H1 (cell line): Measurements from ENCODE around the gene LRRC61. TPM values are rescaled to one million over a fixed set of nuclear protein-coding genes. Genes with fewer than 3 reads are reported as not detected.

ENCODE experiments used
- BRCA1 ChIP-seq: IDR thresholded peaks from 2 replicates; pipeline ENCODE4 v1.6.1; 2012; ENCODE audit warnings: low read depth, low read length, improper control_type of control experiment
- EP300 ChIP-seq, 2 experiments: IDR thresholded peaks; 1 replicate in 1 of 2; 2 replicates in 1 of 2; pipeline ENCODE4 v1.6.1; 2011 to 2012; ENCODE audit warnings: low read depth in 2 of 2, low read length in 2 of 2, mild to moderate bottlenecking in 2 of 2, borderline replicate concordance in 1 of 2, inconsistent platforms in 1 of 2, moderate library complexity in 1 of 2
- EZH2 ChIP-seq: fragments of 200-600 bp; sonication (generic); IDR thresholded peaks from 2 replicates; pipeline ENCODE4 v1.7.1; 2012; ENCODE audit warnings: low read depth, mild to moderate bottlenecking, moderate library complexity, low read length, inconsistent platforms; ENCODE audit not compliant: severe bottlenecking
- FOSL1 ChIP-seq: IDR thresholded peaks from 2 replicates; pipeline ENCODE4 v1.6.1; 2011; ENCODE audit warnings: mild to moderate bottlenecking, low read depth, low read length, moderate library complexity; ENCODE audit not compliant: insufficient read depth
- GTF2F1 ChIP-seq: IDR thresholded peaks from 2 replicates; pipeline ENCODE4 v1.6.1; 2012; ENCODE audit warnings: low read depth, low read length, improper control_type of control experiment, borderline replicate concordance
- HDAC2 ChIP-seq, 2 experiments: fragments of 300-600 bp in 1 of 2; sonication (generic) in 1 of 2; IDR thresholded peaks; 2 replicates each; pipeline ENCODE4 v1.6.1; 2011 to 2012; ENCODE audit warnings: low read depth in 2 of 2, low read length in 2 of 2, mild to moderate bottlenecking in 2 of 2, moderate library complexity in 2 of 2, borderline replicate concordance in 1 of 2, inconsistent platforms in 1 of 2
- HDAC6 ChIP-seq: IDR thresholded peaks from one replicate; pipeline ENCODE4 v1.7.1; 2012; ENCODE audit warnings: low read depth, mild to moderate bottlenecking, inconsistent platforms, low read length, moderate library complexity
- JUN ChIP-seq: IDR thresholded peaks from 2 replicates; pipeline ENCODE4 v1.6.1; 2011; ENCODE audit warnings: low read depth, mild to moderate bottlenecking, improper control_type of control experiment, low read length
- KDM1A ChIP-seq: fragments of 200-600, 300-600 bp; sonication (generic); IDR thresholded peaks from 2 replicates; pipeline ENCODE4 v1.7.1; 2016; ENCODE audit warnings: mild to moderate bottlenecking, low read length, borderline replicate concordance
- KDM5A ChIP-seq: fragments of 200-600 bp; IDR thresholded peaks from 2 replicates; pipeline ENCODE4 v1.7.1; 2012; ENCODE audit warnings: mild to moderate bottlenecking, low read length, inconsistent platforms, mixed read lengths
- POLR2A ChIP-seq, 2 experiments: IDR thresholded peaks; 1 replicate in 1 of 2; 2 replicates in 1 of 2; pipeline ENCODE4 v1.6.1; 2011; ENCODE audit warnings: low read depth in 2 of 2, low read length in 2 of 2, mild to moderate bottlenecking in 2 of 2; ENCODE audit errors: control extremely low read depth in 1 of 2
- POU5F1 ChIP-seq: IDR thresholded peaks from 2 replicates; pipeline ENCODE4 v1.6.1; 2011; ENCODE audit warnings: low read depth, mild to moderate bottlenecking, low read length, moderate library complexity
- RFX5 ChIP-seq: IDR thresholded peaks from 2 replicates; pipeline ENCODE4 v1.6.1; 2011; ENCODE audit warnings: low read depth, low read length, improper control_type of control experiment, borderline replicate concordance
- RNF2 ChIP-seq: fragments of 200-900, 300-1000 bp; sonication (generic); IDR thresholded peaks from 2 replicates; pipeline ENCODE4 v1.7.1; 2016; ENCODE audit warnings: borderline replicate concordance, low read depth, mild to moderate bottlenecking, antibody characterized with exemption, low read length; ENCODE audit not compliant: poor library complexity, severe bottlenecking; ENCODE audit errors: missing control alignments
- RXRA ChIP-seq: IDR thresholded peaks from 2 replicates; pipeline ENCODE4 v1.6.1; 2011; ENCODE audit warnings: low read depth, mild to moderate bottlenecking, low read length, moderate library complexity; ENCODE audit not compliant: insufficient read depth
- SAP30 ChIP-seq: fragments of 300-600 bp; sonication (generic); IDR thresholded peaks from 2 replicates; pipeline ENCODE4 v1.7.1; 2012; ENCODE audit warnings: low read length, moderate library complexity, mild to moderate bottlenecking, inconsistent platforms; ENCODE audit not compliant: insufficient read depth, insufficient replicate concordance
- SIN3A ChIP-seq, 2 experiments: IDR thresholded peaks in 1 of 2; conservative IDR thresholded peaks in 1 of 2; 2 replicates each; pipeline ENCODE4 v1.6.1; 2011 to 2012; ENCODE audit warnings: low read length in 2 of 2, improper control_type of control experiment in 1 of 2, low read depth in 1 of 2, mild to moderate bottlenecking in 1 of 2
- SP4 ChIP-seq: IDR thresholded peaks from 2 replicates; pipeline ENCODE4 v1.6.1; 2012; ENCODE audit warnings: low read length, inconsistent platforms
- TBP ChIP-seq: IDR thresholded peaks from 2 replicates; pipeline ENCODE4 v1.6.1; 2011; ENCODE audit warnings: low read depth, low read length, improper control_type of control experiment
- TCF12 ChIP-seq: IDR thresholded peaks from 2 replicates; pipeline ENCODE4 v1.6.1; 2011; ENCODE audit warnings: low read depth, mild to moderate bottlenecking, low read length
- ZNF274 ChIP-seq: IDR thresholded peaks from 2 replicates; pipeline ENCODE4 v1.7.0; 2012; ENCODE audit warnings: low read length, borderline replicate concordance; ENCODE audit errors: extremely low read depth
- polyA plus RNA-seq, 7 experiments: library from polyadenylated mRNA; depleted of rRNA in 3 of 7; stranded (reverse) in 5 of 7; unstranded in 2 of 7; fragments of >200 nt in 5 of 7; fragments of 200-250 nt in 2 of 7; gene quantifications; 1 replicate in 5 of 7; 2 replicates in 1 of 7; 4 replicates in 1 of 7; pipeline versions ENCODE4 v1.2.1 to v1.2.3, GENCODE V29; 2011 to 2013; ENCODE audit warnings: missing spikeins in 2 of 7, mixed read lengths in 2 of 7
- total RNA-seq: library from RNA; stranded (reverse); fragmentation: NEBNext Ultra II Directional; extraction: Animal tissue kit (Norgen Biotek cat#: 25700); gene quantifications from 2 replicates; pipeline ENCODE4 v1.2.1, GENCODE V29; 2021
- TF ChIP-seq, protein P1 (sequence below): IDR thresholded peaks from 2 replicates; pipeline ENCODE4 v1.6.1; 2011; ENCODE audit warnings: low read depth, mild to moderate bottlenecking, low read length; ENCODE audit not compliant: insufficient read depth

LRRC61 gene
- total and polyA plus RNA-seq, 2 of the 8 experiments (the other 6 are each of a cell fraction or from before 2014, with no cell fraction given) = 0.73 to 44.8 TPM

DNA sequence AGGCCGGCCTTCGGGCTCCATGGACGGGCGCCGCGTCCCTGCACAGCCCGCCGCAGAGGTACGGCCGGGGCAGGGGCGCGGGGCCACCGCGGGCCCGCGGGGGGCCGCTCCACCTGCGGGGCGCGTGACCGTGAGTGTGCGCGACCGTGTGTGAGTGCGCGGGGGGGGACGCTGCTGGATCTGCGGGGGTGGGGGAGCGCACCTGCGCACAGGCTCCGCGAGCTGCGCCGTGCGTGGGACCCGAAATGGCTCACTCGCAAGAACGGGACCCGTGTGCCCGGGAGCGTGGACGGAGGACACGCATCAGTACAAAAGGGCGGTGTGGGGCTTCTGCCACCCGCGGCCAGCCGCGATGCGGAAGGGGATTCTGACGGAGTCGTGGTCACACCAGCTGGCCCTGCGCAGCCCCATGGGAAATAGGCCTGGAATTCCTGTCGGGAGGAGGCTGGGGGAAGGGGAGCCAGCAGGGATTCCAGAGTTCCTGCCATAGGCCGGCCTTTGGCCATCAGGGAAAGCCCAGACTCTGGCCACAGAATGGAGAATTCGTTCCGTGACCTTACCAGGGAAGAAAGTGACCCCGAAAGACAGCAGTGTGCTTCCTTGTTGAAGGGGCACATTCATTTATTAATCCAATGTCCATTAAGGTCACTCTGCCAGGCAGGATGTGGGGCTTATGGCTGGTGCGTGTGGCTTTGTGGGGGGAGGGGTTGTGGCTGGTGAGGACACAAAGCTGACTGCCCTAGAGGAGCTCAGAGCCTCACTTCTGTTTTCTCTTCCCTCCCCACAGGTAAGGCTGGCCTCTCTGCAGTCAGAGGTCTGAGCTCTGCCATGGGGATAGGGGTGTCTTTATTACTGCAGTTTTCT, 46.0 kb downstream of the LRRC61 start (continued):
- TF ChIP-seq RFX5 = no peak
- peak; percentile 78 to 89 for TF ChIP-seq POLR2A (IDR thresholded peaks at IDR 0.05; ENCODE audit: control extremely low read depth in 1 of 2, low read depth in 2 of 2, low read length in 2 of 2)
- TF ChIP-seq FOSL1 = no peak
- no peak; the same call in 1 of the 2 replicates for TF ChIP-seq GTF2F1
- TF ChIP-seq EZH2 = no peak
- TF ChIP-seq SAP30 = peak; percentile 90
- no peak for TF ChIP-seq KDM1A
- TF ChIP-seq JUN = no peak
- peak in 1 of 2 experiments; percentile 80; a peak in 1 of 3 replicates for TF ChIP-seq EP300 (IDR thresholded peaks at IDR 0.05; ENCODE audit: borderline replicate concordance in 1 of 2, low read depth in 2 of 2, low read length in 2 of 2)
- TF ChIP-seq TBP = peak; percentile 34; the same call in 1 of the 2 replicates
- TF ChIP-seq SIN3A (conservative IDR thresholded peaks at IDR 0.05 in 1 of 2, IDR thresholded peaks at IDR 0.05 in 1 of 2; ENCODE audit: low read depth in 1 of 2, low read length in 2 of 2) = peak; percentile 87 to 95
- TF ChIP-seq ZNF274 = no peak
- 0 out of 4 replicates have a peak, but pooled peaks of 1 of the 2 experiments have one; percentile 55 for TF ChIP-seq HDAC2 (IDR thresholded peaks at IDR 0.05; ENCODE audit: borderline replicate concordance in 1 of 2, low read depth in 2 of 2, low read length in 2 of 2)
- TF ChIP-seq, protein P1, sequence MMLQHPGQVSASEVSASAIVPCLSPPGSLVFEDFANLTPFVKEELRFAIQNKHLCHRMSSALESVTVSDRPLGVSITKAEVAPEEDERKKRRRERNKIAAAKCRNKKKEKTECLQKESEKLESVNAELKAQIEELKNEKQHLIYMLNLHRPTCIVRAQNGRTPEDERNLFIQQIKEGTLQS = no peak
- TF ChIP-seq POU5F1 = no peak
- no peak for TF ChIP-seq KDM5A
- no peak for TF ChIP-seq BRCA1
- peak; percentile 35; the same call in 1 of the 2 replicates for TF ChIP-seq SP4
- TF ChIP-seq HDAC6 = no peak
- no peak for TF ChIP-seq RNF2
- no peak for TF ChIP-seq RXRA
- TF ChIP-seq TCF12 = peak; percentile 75; the same call in 1 of the 2 replicates
